ENCODE results near the gene ZNF277.

Gene ZNF277

DNA sequence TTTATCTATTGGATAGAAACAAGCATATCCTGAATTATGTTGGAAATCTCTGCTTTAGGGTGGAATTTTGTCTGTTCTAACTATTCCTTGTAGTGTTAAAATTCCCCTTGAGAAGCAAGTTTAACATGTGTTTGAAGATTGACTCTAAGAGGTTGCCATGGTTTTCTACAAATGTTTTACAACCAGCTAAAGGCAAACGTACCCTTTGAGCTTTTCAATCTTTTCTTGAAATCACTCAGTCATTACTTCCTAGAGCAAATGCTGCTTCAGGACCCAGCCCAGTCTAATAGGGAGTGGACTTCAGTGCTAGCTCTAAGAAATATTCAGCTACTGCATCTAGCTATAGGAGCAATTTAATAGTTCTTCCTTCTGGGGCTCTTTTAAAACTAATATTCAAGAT is 125.0 kb downstream of the ZNF277 start:
- no peak for TF ChIP-seq FOXM1 (IDR thresholded peaks at IDR 0.05; ENCODE audit: borderline replicate concordance, low read depth)
- TF ChIP-seq, protein P1, sequence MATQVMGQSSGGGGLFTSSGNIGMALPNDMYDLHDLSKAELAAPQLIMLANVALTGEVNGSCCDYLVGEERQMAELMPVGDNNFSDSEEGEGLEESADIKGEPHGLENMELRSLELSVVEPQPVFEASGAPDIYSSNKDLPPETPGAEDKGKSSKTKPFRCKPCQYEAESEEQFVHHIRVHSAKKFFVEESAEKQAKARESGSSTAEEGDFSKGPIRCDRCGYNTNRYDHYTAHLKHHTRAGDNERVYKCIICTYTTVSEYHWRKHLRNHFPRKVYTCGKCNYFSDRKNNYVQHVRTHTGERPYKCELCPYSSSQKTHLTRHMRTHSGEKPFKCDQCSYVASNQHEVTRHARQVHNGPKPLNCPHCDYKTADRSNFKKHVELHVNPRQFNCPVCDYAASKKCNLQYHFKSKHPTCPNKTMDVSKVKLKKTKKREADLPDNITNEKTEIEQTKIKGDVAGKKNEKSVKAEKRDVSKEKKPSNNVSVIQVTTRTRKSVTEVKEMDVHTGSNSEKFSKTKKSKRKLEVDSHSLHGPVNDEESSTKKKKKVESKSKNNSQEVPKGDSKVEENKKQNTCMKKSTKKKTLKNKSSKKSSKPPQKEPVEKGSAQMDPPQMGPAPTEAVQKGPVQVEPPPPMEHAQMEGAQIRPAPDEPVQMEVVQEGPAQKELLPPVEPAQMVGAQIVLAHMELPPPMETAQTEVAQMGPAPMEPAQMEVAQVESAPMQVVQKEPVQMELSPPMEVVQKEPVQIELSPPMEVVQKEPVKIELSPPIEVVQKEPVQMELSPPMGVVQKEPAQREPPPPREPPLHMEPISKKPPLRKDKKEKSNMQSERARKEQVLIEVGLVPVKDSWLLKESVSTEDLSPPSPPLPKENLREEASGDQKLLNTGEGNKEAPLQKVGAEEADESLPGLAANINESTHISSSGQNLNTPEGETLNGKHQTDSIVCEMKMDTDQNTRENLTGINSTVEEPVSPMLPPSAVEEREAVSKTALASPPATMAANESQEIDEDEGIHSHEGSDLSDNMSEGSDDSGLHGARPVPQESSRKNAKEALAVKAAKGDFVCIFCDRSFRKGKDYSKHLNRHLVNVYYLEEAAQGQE (IDR thresholded peaks at IDR 0.05; ENCODE audit: low read depth) = no peak
- TF ChIP-seq TCF12 (IDR thresholded peaks at IDR 0.05; ENCODE audit: low read depth) = no peak
- no peak for TF ChIP-seq YY1 (IDR thresholded peaks at IDR 0.05; ENCODE audit: low read depth)
- TF ChIP-seq TAF1 (IDR thresholded peaks at IDR 0.05; ENCODE audit: low read depth) = no peak
- no peak for TF ChIP-seq CREB1 (IDR thresholded peaks at IDR 0.05; ENCODE audit: low read depth)
- no peak for TF ChIP-seq EP300 (IDR thresholded peaks at IDR 0.05; ENCODE audit: borderline replicate concordance)
- TF ChIP-seq TEAD4 (IDR thresholded peaks at IDR 0.05) = no peak
- no peak for TF ChIP-seq NFIC (IDR thresholded peaks at IDR 0.05)
- TF ChIP-seq, protein P2, sequence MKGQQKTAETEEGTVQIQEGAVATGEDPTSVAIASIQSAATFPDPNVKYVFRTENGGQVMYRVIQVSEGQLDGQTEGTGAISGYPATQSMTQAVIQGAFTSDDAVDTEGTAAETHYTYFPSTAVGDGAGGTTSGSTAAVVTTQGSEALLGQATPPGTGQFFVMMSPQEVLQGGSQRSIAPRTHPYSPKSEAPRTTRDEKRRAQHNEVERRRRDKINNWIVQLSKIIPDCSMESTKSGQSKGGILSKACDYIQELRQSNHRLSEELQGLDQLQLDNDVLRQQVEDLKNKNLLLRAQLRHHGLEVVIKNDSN (IDR thresholded peaks at IDR 0.05) = no peak
- TF ChIP-seq, protein P3, sequence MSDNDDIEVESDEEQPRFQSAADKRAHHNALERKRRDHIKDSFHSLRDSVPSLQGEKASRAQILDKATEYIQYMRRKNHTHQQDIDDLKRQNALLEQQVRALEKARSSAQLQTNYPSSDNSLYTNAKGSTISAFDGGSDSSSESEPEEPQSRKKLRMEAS (IDR thresholded peaks at IDR 0.05) = no peak
- TF ChIP-seq ZBTB7A (IDR thresholded peaks at IDR 0.05; ENCODE audit: low read depth) = no peak
- no peak for TF ChIP-seq CEBPB (IDR thresholded peaks at IDR 0.05)
- no peak for TF ChIP-seq RAD21 (IDR thresholded peaks at IDR 0.05; ENCODE audit: low read depth)
- no peak for TF ChIP-seq EGR1 (IDR thresholded peaks at IDR 0.05)

DNA sequence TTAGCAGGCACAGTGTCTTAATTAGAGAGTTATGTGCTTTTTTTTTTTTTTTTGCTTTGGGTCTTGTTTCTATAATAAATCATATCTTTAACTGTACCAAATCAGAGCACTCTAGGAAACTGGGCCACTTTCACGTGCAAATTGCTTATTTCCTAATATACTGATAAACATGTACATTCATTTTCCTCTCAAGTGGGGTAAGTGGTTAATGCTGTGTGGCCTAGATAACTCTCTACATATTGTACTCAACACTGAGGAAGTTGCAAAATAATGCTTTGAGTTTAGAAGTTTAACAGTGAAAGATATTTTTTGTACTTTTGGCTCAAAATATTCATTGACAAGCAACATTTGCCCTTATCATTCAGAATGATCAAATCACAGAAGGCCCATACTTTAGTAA is 127.9 kb downstream of the ZNF277 start:
- no peak for TF ChIP-seq NFIC (IDR thresholded peaks at IDR 0.05)
- no peak for TF ChIP-seq FOXM1 (IDR thresholded peaks at IDR 0.05; ENCODE audit: borderline replicate concordance, low read depth)
- TF ChIP-seq YY1 (IDR thresholded peaks at IDR 0.05; ENCODE audit: low read depth) = no peak
- TF ChIP-seq, protein P3 (IDR thresholded peaks at IDR 0.05) = no peak
- no peak for TF ChIP-seq ZBTB7A (IDR thresholded peaks at IDR 0.05; ENCODE audit: low read depth)
- no peak for TF ChIP-seq RAD21 (IDR thresholded peaks at IDR 0.05; ENCODE audit: low read depth)
- TF ChIP-seq CEBPB (IDR thresholded peaks at IDR 0.05) = no peak
- TF ChIP-seq TCF12 (IDR thresholded peaks at IDR 0.05; ENCODE audit: low read depth) = no peak
- TF ChIP-seq, protein P2 (IDR thresholded peaks at IDR 0.05) = no peak

DNA sequence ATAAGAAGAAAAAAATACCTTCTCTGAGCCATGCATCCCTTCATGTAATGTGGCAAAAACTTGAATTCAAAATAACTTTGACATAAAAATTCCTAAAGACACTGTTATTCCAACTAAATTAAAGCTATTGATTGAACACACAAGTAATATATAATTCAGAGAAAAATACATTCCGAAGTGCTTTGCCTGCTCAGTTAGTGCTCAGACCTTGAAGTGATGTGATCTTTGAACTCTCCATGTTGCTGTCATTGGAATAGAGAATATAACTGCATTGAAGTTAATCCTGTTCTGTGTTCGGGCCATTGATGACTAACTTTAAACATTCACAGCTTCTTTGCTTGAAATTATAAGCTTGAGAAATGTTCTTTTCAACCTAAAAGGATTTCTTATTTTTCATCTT is 129.8 kb downstream of the ZNF277 start:
- no peak for TF ChIP-seq EGR1 (IDR thresholded peaks at IDR 0.05)
- no peak for TF ChIP-seq RAD21 (IDR thresholded peaks at IDR 0.05; ENCODE audit: low read depth)
- TF ChIP-seq ZBTB7A (IDR thresholded peaks at IDR 0.05; ENCODE audit: low read depth) = no peak
- TF ChIP-seq TAF1 (IDR thresholded peaks at IDR 0.05; ENCODE audit: low read depth) = no peak
- TF ChIP-seq, protein P1 (IDR thresholded peaks at IDR 0.05; ENCODE audit: low read depth) = no peak

DNA sequence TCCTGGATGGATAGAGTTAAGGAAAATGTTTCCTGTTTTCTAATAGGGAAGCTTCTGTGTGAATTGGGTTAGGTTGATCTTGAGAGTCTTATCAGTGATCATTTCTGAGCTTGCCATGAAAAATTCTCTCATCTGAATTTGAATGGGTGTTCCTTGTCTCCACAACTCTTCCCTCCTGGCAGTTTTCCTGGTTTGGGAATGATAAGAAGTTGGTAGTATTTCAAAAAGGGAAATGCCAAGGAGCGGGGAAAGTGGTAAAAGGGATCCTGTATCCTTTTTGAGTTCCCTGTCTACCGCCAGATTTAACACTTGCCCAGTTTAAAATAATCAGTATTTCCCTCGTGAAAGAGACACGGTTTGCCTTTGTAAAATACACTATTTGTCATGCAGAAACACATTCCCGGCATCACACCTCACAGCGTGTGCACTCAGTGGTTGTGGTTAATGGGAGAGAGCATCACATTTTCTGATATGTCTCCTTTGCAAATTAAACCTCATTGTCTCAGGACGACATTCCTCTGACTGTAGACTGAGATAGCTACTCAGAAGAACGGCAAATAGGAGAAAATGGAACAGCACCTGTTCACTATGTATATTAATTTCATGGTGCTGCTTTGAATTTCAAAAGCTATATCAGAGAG is 130.6 kb downstream of the ZNF277 start:
- TF ChIP-seq CREB1 (IDR thresholded peaks at IDR 0.05; ENCODE audit: low read depth) = no peak

DNA sequence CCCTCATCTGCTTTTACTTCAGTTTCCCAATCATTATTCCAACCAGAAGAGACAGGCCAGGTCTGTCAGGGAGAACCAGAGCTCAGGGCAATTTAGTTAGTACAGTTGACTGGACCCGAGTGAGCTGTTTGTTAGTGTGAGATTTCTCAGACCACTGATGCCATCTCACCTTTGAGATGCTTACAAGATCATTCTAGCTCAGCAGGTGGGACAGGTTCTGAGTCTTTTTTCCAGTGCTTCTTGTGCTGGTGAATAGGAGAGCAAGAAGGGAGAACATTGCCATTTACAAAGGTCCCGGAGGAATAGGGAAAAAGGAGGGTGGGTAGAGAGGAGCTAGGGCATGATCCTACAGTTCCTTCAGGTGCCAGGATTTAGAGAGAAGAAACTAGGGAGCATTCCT is 131.4 kb downstream of the ZNF277 start:
- TF ChIP-seq CEBPB (IDR thresholded peaks at IDR 0.05) = no peak
- no peak for TF ChIP-seq ZBTB7A (IDR thresholded peaks at IDR 0.05; ENCODE audit: low read depth)
- TF ChIP-seq, protein P3 (IDR thresholded peaks at IDR 0.05) = no peak
- TF ChIP-seq, protein P2 (IDR thresholded peaks at IDR 0.05) = no peak
- TF ChIP-seq FOXM1 (IDR thresholded peaks at IDR 0.05; ENCODE audit: borderline replicate concordance, low read depth) = no peak
- no peak for TF ChIP-seq CREB1 (IDR thresholded peaks at IDR 0.05; ENCODE audit: low read depth)
- TF ChIP-seq NFIC (IDR thresholded peaks at IDR 0.05) = no peak
- TF ChIP-seq, protein P1 (IDR thresholded peaks at IDR 0.05; ENCODE audit: low read depth) = no peak
- TF ChIP-seq EGR1 (IDR thresholded peaks at IDR 0.05) = no peak
- no peak for TF ChIP-seq YY1 (IDR thresholded peaks at IDR 0.05; ENCODE audit: low read depth)
- no peak for TF ChIP-seq TEAD4 (IDR thresholded peaks at IDR 0.05)
- no peak for TF ChIP-seq RAD21 (IDR thresholded peaks at IDR 0.05; ENCODE audit: low read depth)
- TF ChIP-seq EP300 (IDR thresholded peaks at IDR 0.05; ENCODE audit: borderline replicate concordance) = no peak
- no peak for TF ChIP-seq TCF12 (IDR thresholded peaks at IDR 0.05; ENCODE audit: low read depth)
- TF ChIP-seq TAF1 (IDR thresholded peaks at IDR 0.05; ENCODE audit: low read depth) = no peak
